Neural cell (in vitro differentiated cells): ENCODE data around the gene PCOLCE2. TPM values are rescaled to one million over a fixed set of nuclear protein-coding genes. Genes with fewer than 3 reads are reported as not detected.

Experiments
- H2AFZ ChIP-seq: fragments of 200-600, 300-800 bp; sonication (generic), shearing (Covaris generic); 2 replicates; pipeline ENCODE4 v1.6.0; 2014; ENCODE audit warnings: low read depth, mild to moderate bottlenecking, antibody characterized with exemption, low read length, moderate library complexity
- H3F3A ChIP-seq: fragments of 200-600 bp; shearing (Covaris generic); 2 replicates; pipeline ENCODE4 v1.6.1; 2016; ENCODE audit warnings: mild to moderate bottlenecking, moderate library complexity, mixed read lengths, antibody characterized with exemption, low read length; ENCODE audit not compliant: insufficient read depth, poor library complexity, severe bottlenecking
- H3K27ac ChIP-seq: fragments of 200-600, 300-800 bp; sonication (generic), shearing (Covaris generic); 2 replicates; pipeline ENCODE4 v1.5.1; 2014; ENCODE audit warnings: mild to moderate bottlenecking, low read length, moderate library complexity
- H3K27me3 ChIP-seq: fragments of 300-800, 200-600 bp; sonication (generic), shearing (Covaris generic); 2 replicates; pipeline ENCODE4 v1.6.0; 2014; ENCODE audit warnings: mild to moderate bottlenecking, low read depth, low read length, moderate library complexity; ENCODE audit not compliant: insufficient read depth
- H3K36me3 ChIP-seq: fragments of 300-800, 200-600 bp; sonication (generic), shearing (Covaris generic); 2 replicates; pipeline ENCODE4 v1.5.1; 2014; ENCODE audit warnings: mild to moderate bottlenecking, antibody characterized with exemption, low read length, moderate library complexity; ENCODE audit not compliant: insufficient read depth
- H3K4me2 ChIP-seq: fragments of 300-800, 200-600 bp; sonication (generic), shearing (Covaris generic); 2 replicates; pipeline ENCODE4 v1.6.0; 2014; ENCODE audit warnings: mild to moderate bottlenecking, low read length
- H3K4me3 ChIP-seq: fragments of 300-800, 200-600 bp; sonication (generic), shearing (Covaris generic); 2 replicates; pipeline ENCODE4 v1.5.1; 2014; ENCODE audit warnings: mild to moderate bottlenecking, low read length, moderate library complexity
- H3K79me2 ChIP-seq: fragments of 200-600 bp; shearing (Covaris generic); replicated peaks from 2 replicates; pipeline ENCODE4 v1.6.0; 2014; ENCODE audit warnings: mild to moderate bottlenecking, low read length, moderate library complexity; ENCODE audit not compliant: insufficient read depth
- H3K9ac ChIP-seq: fragments of 300-800, 200-600 bp; sonication (generic), shearing (Covaris generic); 2 replicates; pipeline ENCODE4 v1.6.1; 2016; ENCODE audit warnings: mild to moderate bottlenecking, low read length, mixed read lengths
- H3K9me2 ChIP-seq: fragments of 200-600 bp; shearing (Covaris generic); 2 replicates; pipeline ENCODE4 v1.6.1; 2016; ENCODE audit warnings: mild to moderate bottlenecking, low read length, mixed read lengths; ENCODE audit not compliant: insufficient read depth
- H3K9me3 ChIP-seq: fragments of 200-600, 300-800 bp; sonication (generic), shearing (Covaris generic); 2 replicates; pipeline ENCODE4 v1.6.1; 2016; ENCODE audit warnings: mild to moderate bottlenecking, mixed run types, low read length, moderate library complexity, mixed read lengths
- H4K20me1 ChIP-seq: fragments of 200-600 bp; shearing (Covaris generic); 2 replicates; pipeline ENCODE4 v1.6.1; 2016; ENCODE audit warnings: mild to moderate bottlenecking, mixed run types; ENCODE audit not compliant: insufficient read depth
- CTCF ChIP-seq: fragments of 450-650 bp; IDR thresholded peaks from 2 replicates; pipeline ENCODE4 v1.5.1; 2014; ENCODE audit warnings: antibody characterized with exemption, mild to moderate bottlenecking, moderate library complexity; ENCODE audit not compliant: poor library complexity, severe bottlenecking
- EP300 ChIP-seq: fragments of 450-650 bp; conservative IDR thresholded peaks from 2 replicates; pipeline ENCODE4 v1.6.1; 2014; ENCODE audit warnings: antibody characterized with exemption, mild to moderate bottlenecking, moderate library complexity; ENCODE audit not compliant: poor library complexity, severe bottlenecking
- EZH2 ChIP-seq: fragments of 200-600, 300-800 bp; shearing (Covaris generic), sonication (generic); IDR thresholded peaks from 2 replicates; pipeline ENCODE4 v1.6.1; 2014; ENCODE audit warnings: antibody characterized with exemption, low read length, borderline replicate concordance, mild to moderate bottlenecking; ENCODE audit not compliant: insufficient read depth, poor library complexity, severe bottlenecking
- MXI1 ChIP-seq: fragments of 450-650 bp; conservative IDR thresholded peaks from 2 replicates; pipeline ENCODE4 v1.6.1; 2014; ENCODE audit warnings: antibody characterized with exemption, mild to moderate bottlenecking; ENCODE audit not compliant: poor library complexity, severe bottlenecking
- POLR2AphosphoS5 ChIP-seq: IDR thresholded peaks from 2 replicates; pipeline ENCODE4 v1.6.1; 2012
- RAD21 ChIP-seq: fragments of 450-650 bp; conservative IDR thresholded peaks from 2 replicates; pipeline ENCODE4 v1.6.1; 2014; ENCODE audit warnings: antibody characterized with exemption, mild to moderate bottlenecking, moderate library complexity
- SMC3 ChIP-seq: fragments of 450-650 bp; conservative IDR thresholded peaks from 2 replicates; pipeline ENCODE4 v1.6.1; 2014; ENCODE audit warnings: antibody characterized with exemption, mild to moderate bottlenecking, moderate library complexity; ENCODE audit not compliant: poor library complexity
- TAF1 ChIP-seq: IDR thresholded peaks from 2 replicates; pipeline ENCODE4 v1.6.1; 2012; ENCODE audit warnings: low read depth
- polyA plus RNA-seq: library from polyadenylated mRNA; depleted of rRNA; stranded (reverse); fragments of >200 nt; gene quantifications from 2 replicates; pipeline ENCODE4 v1.2.3, GENCODE V29; 2014
- TF ChIP-seq, protein P1 (sequence below): IDR thresholded peaks from 2 replicates; pipeline ENCODE4 v1.6.1; 2012; ENCODE audit warnings: borderline replicate concordance

Gene PCOLCE2
- polyA plus RNA-seq, 1 donor from 2014 or later, result 29.2 TPM

GRCh38 chr3:142931222-142931621 is 42.3 kb upstream of the PCOLCE2 start:
- H3K27ac ChIP-seq, result no peak overlapping the region
- no peak overlapping the region for H3K4me2 ChIP-seq
- H3K9me3 ChIP-seq, result no peaks in the 10 kb centered on the region
- TF ChIP-seq SMC3 (no peak), CTCF (no peak), TAF1 (no peak), POLR2AphosphoS5 (no peak), RAD21 (no peak), EZH2 (no peak)
- TF ChIP-seq, protein P1, sequence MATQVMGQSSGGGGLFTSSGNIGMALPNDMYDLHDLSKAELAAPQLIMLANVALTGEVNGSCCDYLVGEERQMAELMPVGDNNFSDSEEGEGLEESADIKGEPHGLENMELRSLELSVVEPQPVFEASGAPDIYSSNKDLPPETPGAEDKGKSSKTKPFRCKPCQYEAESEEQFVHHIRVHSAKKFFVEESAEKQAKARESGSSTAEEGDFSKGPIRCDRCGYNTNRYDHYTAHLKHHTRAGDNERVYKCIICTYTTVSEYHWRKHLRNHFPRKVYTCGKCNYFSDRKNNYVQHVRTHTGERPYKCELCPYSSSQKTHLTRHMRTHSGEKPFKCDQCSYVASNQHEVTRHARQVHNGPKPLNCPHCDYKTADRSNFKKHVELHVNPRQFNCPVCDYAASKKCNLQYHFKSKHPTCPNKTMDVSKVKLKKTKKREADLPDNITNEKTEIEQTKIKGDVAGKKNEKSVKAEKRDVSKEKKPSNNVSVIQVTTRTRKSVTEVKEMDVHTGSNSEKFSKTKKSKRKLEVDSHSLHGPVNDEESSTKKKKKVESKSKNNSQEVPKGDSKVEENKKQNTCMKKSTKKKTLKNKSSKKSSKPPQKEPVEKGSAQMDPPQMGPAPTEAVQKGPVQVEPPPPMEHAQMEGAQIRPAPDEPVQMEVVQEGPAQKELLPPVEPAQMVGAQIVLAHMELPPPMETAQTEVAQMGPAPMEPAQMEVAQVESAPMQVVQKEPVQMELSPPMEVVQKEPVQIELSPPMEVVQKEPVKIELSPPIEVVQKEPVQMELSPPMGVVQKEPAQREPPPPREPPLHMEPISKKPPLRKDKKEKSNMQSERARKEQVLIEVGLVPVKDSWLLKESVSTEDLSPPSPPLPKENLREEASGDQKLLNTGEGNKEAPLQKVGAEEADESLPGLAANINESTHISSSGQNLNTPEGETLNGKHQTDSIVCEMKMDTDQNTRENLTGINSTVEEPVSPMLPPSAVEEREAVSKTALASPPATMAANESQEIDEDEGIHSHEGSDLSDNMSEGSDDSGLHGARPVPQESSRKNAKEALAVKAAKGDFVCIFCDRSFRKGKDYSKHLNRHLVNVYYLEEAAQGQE, result no peak
- no peaks in the 10 kb centered on the region for H3K27me3 ChIP-seq
- H3K9me2 ChIP-seq, result no peaks in the 10 kb centered on the region
- no peaks in the 10 kb centered on the region for H3K36me3 ChIP-seq
- H2AFZ ChIP-seq, result no peak overlapping the region
- no peak overlapping the region for H3K4me3 ChIP-seq
- no peak overlapping the region for H3K9ac ChIP-seq
- H4K20me1 ChIP-seq, result no peaks in the 10 kb centered on the region
- no peaks in the 10 kb centered on the region for H3K79me2 ChIP-seq
- no peaks in the 10 kb centered on the region for H3F3A ChIP-seq

- Histone ChIP-seq H3K9ac (no peak overlapping the region), H3K79me2 (no peaks in the 10 kb centered on the region), H3K27me3 (no peaks in the 10 kb centered on the region), H3K27ac (no peak overlapping the region), H3K4me2 (no peak overlapping the region), H3K4me3 (no peak overlapping the region), H4K20me1 (no peaks in the 10 kb centered on the region), H3K9me3 (no peaks in the 10 kb centered on the region), H3K36me3 (no peaks in the 10 kb centered on the region), H3F3A (no peaks in the 10 kb centered on the region), H3K9me2 (no peaks in the 10 kb centered on the region), H2AFZ (no peak overlapping the region)
- TF ChIP-seq MXI1 (no peak), EP300 (no peak), POLR2AphosphoS5 (no peak), CTCF (no peak), TAF1 (no peak), SMC3 (no peak), RAD21 (no peak), EZH2 (no peak)
- TF ChIP-seq, protein P1, result no peak
Observed at GRCh38 chr3:142930463-142930862, 41.6 kb upstream of the PCOLCE2 start.
